ENCODE data around the gene PLPP3.

- TF ChIP-seq CTCF (IDR thresholded peaks at IDR 0.05; ENCODE audit: poor library complexity) (no peak), EZH2phosphoT487 (IDR thresholded peaks at IDR 0.05; ENCODE audit: low read depth, severe bottlenecking, unreplicated experiment) (no peak)
Observed at GRCh38 chr1:56543783-56544612, 35.4 kb downstream of the PLPP3 start.
